Glutamatergic neuron (in vitro differentiated cells): ENCODE data around the gene YTHDC1. TPM values are rescaled to one million over a fixed set of nuclear protein-coding genes. Genes with fewer than 3 reads are reported as not detected.
A peak's percentile ranks its signal among the peaks of the same experiment; 100 is the strongest.

Experiments
- DNase-seq: peaks from one replicate; pipeline ENCODE4 v3.0.0; 2022
- H3K27ac Mint-ChIP-seq: one replicate; pipeline ENCODE4 v1.8.0; 2020; ENCODE audit warnings: mild to moderate bottlenecking, mixed read lengths, inconsistent platforms; ENCODE audit not compliant: unreplicated experiment
- H3K27me3 Mint-ChIP-seq: one replicate; pipeline ENCODE4 v1.8.0; 2020; ENCODE audit warnings: mild to moderate bottlenecking, moderate library complexity, mixed read lengths, inconsistent platforms; ENCODE audit not compliant: unreplicated experiment
- H3K36me3 Mint-ChIP-seq: one replicate; pipeline ENCODE4 v1.8.0; 2020; ENCODE audit warnings: mild to moderate bottlenecking, mixed read lengths, inconsistent platforms; ENCODE audit not compliant: unreplicated experiment
- H3K4me1 Mint-ChIP-seq: one replicate; pipeline ENCODE4 v1.8.0; 2020; ENCODE audit warnings: mild to moderate bottlenecking, low read depth, mixed read lengths, inconsistent platforms; ENCODE audit not compliant: unreplicated experiment
- H3K4me3 Mint-ChIP-seq: one replicate; pipeline ENCODE4 v1.8.0; 2020; ENCODE audit warnings: mild to moderate bottlenecking, mixed read lengths, inconsistent platforms; ENCODE audit not compliant: unreplicated experiment
- H3K9me3 Mint-ChIP-seq: one replicate; pipeline ENCODE4 v1.8.0; 2020; ENCODE audit warnings: mild to moderate bottlenecking, moderate library complexity, mixed read lengths, inconsistent platforms; ENCODE audit not compliant: unreplicated experiment
- total RNA-seq: library from RNA; stranded (reverse); fragmentation: NEBNext Ultra II Directional; extraction: Animal tissue kit (Norgen Biotek cat#: 25700); gene quantifications from one replicate; pipeline ENCODE4 v1.2.1, GENCODE V29; 2021; ENCODE audit not compliant: unreplicated experiment
- TF ChIP-seq, protein P1 (sequence below): fragments of 200-600 bp; sonication (generic); IDR thresholded peaks from one replicate; pipeline ENCODE4 v1.5.0; 2021; ENCODE audit not compliant: partially characterized antibody, unreplicated experiment

The YTHDC1 gene
- total RNA-seq, 1 donor from 2014 or later: 114 TPM

DNA sequence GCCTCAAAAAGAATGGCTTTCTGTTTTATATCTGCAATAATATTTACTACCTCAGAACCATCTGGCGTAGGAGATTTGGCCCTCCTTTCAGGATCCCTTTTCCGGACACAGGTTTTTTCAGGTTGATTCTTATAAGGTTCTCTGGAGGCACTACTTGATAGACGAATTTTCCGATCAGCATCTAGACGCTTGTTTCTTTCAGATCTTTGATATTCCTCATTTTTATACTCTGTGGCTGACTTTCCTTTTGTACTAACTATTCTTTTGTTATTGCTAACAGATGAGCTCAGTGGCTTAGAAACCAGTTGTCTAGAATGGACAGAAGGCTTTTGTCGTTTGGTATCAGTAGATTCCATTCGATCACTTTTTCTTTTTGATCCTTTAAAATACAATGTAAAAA is 12.4 kb downstream of the YTHDC1 start:
- TF ChIP-seq, protein P1, sequence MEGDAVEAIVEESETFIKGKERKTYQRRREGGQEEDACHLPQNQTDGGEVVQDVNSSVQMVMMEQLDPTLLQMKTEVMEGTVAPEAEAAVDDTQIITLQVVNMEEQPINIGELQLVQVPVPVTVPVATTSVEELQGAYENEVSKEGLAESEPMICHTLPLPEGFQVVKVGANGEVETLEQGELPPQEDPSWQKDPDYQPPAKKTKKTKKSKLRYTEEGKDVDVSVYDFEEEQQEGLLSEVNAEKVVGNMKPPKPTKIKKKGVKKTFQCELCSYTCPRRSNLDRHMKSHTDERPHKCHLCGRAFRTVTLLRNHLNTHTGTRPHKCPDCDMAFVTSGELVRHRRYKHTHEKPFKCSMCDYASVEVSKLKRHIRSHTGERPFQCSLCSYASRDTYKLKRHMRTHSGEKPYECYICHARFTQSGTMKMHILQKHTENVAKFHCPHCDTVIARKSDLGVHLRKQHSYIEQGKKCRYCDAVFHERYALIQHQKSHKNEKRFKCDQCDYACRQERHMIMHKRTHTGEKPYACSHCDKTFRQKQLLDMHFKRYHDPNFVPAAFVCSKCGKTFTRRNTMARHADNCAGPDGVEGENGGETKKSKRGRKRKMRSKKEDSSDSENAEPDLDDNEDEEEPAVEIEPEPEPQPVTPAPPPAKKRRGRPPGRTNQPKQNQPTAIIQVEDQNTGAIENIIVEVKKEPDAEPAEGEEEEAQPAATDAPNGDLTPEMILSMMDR: no peak
- no peaks in the 10 kb centered on the region for H3K27me3 Mint-ChIP-seq
- H3K4me1 Mint-ChIP-seq: peaks cover 18% of the 10 kb centered on the region
- no peak overlapping the region for H3K4me3 Mint-ChIP-seq
- H3K36me3 Mint-ChIP-seq: no peaks in the 10 kb centered on the region
- no peaks in the 10 kb centered on the region for H3K9me3 Mint-ChIP-seq
- peak overlapping the region; percentile 12 for H3K27ac Mint-ChIP-seq
- no peak for DNase-seq

DNA sequence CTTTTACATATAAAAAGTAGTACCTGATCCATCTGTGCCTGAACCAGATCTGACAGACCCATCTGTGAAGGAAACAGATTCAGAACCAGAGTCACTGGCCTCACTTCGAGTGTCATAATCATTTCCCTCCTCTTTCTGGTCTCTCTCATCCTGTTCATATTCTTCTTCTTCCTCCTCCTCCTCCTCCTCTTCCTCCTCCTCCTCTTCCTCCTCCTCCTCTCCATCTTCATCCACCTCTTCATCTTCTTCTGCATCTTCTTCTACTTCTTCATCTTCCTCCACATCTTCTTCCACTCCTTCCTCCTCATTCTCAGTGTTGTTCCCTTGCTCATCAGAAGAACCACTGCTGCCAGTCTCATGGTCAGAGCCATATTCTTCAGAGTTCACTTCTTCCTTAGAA is 12.9 kb downstream of the YTHDC1 start:
- no peak overlapping the region for H3K4me3 Mint-ChIP-seq
- peaks cover 15% of the 10 kb centered on the region for H3K4me1 Mint-ChIP-seq
- no peaks in the 10 kb centered on the region for H3K36me3 Mint-ChIP-seq
- DNase-seq: no peak
- no peaks in the 10 kb centered on the region for H3K27me3 Mint-ChIP-seq
- no peak overlapping the region for H3K27ac Mint-ChIP-seq
- TF ChIP-seq, protein P1: no peak
- H3K9me3 Mint-ChIP-seq: no peaks in the 10 kb centered on the region

DNA sequence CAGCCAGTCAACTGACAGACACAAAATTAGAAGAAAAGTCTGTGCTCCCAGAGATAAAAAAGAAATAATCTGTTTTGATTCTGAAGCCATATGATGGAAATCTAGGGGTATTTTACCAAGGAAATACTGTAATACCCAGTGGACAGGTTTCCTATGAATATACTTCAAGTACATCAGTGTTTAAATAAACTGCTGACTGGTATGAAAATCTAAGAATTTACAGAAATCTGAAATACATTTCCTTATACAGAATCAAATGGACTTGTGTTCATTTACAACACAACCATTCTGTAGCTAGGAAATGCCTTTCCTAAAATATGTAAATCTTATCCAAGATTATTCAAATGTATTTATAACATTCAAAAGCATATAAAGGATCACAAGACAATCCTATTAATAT is 13.4 kb downstream of the YTHDC1 start:
- peaks cover 13% of the 10 kb centered on the region for H3K4me1 Mint-ChIP-seq
- TF ChIP-seq, protein P1: no peak
- no peaks in the 10 kb centered on the region for H3K27me3 Mint-ChIP-seq
- H3K36me3 Mint-ChIP-seq: no peaks in the 10 kb centered on the region
- H3K4me3 Mint-ChIP-seq: no peak overlapping the region
- no peak overlapping the region for H3K27ac Mint-ChIP-seq
- DNase-seq: no peak
- H3K9me3 Mint-ChIP-seq: no peaks in the 10 kb centered on the region

DNA sequence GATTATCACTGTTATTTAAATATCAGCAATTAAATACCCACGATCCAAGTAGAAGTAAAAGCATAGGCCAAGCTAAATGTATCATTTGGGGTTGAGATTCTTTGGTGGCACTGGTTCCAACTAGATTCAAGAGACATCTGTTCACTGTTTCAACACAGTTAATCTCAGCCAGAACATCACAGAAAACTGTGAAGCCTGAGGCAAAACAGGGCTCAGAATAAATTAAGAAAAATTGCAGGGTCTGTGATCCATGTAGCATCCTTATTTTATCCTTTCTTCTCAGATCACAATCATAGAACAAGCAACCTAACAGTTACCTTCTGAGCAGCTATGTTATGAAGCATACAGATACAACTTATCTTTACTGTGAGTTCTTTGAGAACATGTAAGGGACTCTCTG is 23.7 kb downstream of the YTHDC1 start:
- peak overlapping the region; percentile 39 for H3K27ac Mint-ChIP-seq
- no peaks in the 10 kb centered on the region for H3K9me3 Mint-ChIP-seq
- no peak for DNase-seq
- no peaks in the 10 kb centered on the region for H3K36me3 Mint-ChIP-seq
- TF ChIP-seq, protein P1: no peak
- peaks cover 4% of the 10 kb centered on the region for H3K4me1 Mint-ChIP-seq
- no peak overlapping the region for H3K4me3 Mint-ChIP-seq
- H3K27me3 Mint-ChIP-seq: no peaks in the 10 kb centered on the region

DNA sequence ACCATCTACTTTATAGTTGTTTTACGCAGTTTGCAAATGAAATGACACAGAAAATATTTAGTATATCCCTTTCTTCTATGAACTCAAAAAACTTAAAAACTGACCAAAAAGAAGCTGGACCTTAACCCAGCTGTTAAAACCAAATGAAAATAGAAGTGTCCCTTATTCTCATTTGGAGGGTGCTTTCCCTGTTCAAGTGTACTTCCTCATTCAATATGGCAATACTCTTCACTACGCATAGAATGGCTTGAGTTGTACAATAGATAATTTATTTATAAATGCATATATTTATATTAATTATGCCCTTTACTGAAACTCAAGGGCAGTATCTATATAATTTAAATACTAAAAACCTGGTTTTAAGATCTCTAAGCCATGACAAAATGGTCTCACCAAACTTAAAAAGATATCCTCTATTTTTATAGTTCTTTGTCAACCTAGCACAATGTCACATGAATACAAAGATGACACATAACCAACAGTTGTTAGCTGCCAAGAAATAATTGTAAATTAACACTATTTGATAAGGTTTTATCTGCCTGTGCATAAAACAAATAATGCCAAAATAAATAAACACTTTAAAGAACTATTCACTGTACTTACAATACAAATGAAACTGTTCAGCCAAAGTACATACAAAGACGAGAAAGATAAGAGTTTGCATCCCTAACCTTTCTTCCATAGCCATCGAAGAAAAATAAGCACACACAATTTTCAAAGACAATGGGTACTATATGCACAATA is 25.2 kb downstream of the YTHDC1 start:
- Mint-ChIP-seq H3K36me3 (no peaks in the 10 kb centered on the region), H3K4me3 (no peak overlapping the region), H3K4me1 (no peaks in the 10 kb centered on the region), H3K27me3 (no peaks in the 10 kb centered on the region), H3K27ac (no peak overlapping the region), H3K9me3 (no peaks in the 10 kb centered on the region)
- DNase-seq: no peak
- TF ChIP-seq, protein P1: no peak
